Parathyroid adenoma (tissue), 2 donors: ENCODE data around the gene MYO3B.

Experiments
- H2AFZ ChIP-seq: fragments of 300-600 bp; sonication (generic); one replicate; pipeline ENCODE4 v1.7.0; 2017; ENCODE audit warnings: antibody characterized with exemption, mild to moderate bottlenecking
- H3K27ac ChIP-seq: fragments of 300-600 bp; sonication (generic); one replicate; pipeline ENCODE4 v1.7.0; 2017
- H3K27me3 ChIP-seq: fragments of 300-600 bp; sonication (generic); one replicate; pipeline ENCODE4 v1.7.0; 2017; ENCODE audit warnings: low read length; ENCODE audit not compliant: control insufficient read depth, insufficient read depth
- H3K36me3 ChIP-seq: fragments of 300-600 bp; sonication (generic); one replicate; pipeline ENCODE4 v1.7.0; 2017; ENCODE audit warnings: low read length; ENCODE audit not compliant: control insufficient read depth, insufficient read depth
- H3K4me1 ChIP-seq: fragments of 300-600 bp; sonication (generic); one replicate; pipeline ENCODE4 v1.7.0; 2017; ENCODE audit warnings: control low read depth
- H3K4me2 ChIP-seq: fragments of 300-600 bp; sonication (generic); one replicate; pipeline ENCODE4 v1.7.0; 2017; ENCODE audit warnings: low read length
- H3K4me3 ChIP-seq: fragments of 300-600 bp; sonication (generic); one replicate; pipeline ENCODE4 v1.7.0; 2017; ENCODE audit warnings: low read depth, low read length
- H3K79me2 ChIP-seq: fragments of 300-600 bp; sonication (generic); one replicate; pipeline ENCODE4 v1.7.0; 2017; ENCODE audit warnings: control low read depth
- H3K9ac ChIP-seq: fragments of 300-600 bp; sonication (generic); one replicate; pipeline ENCODE4 v1.7.0; 2017; ENCODE audit warnings: mild to moderate bottlenecking
- H3K9me3 ChIP-seq: fragments of 300-600 bp; sonication (generic); one replicate; pipeline ENCODE4 v1.7.0; 2017; ENCODE audit warnings: low read length; ENCODE audit not compliant: control insufficient read depth
- TF ChIP-seq, protein P1 (sequence below): fragments of 300-600 bp; sonication (generic); IDR thresholded peaks from one replicate; pipeline ENCODE4 v1.7.0; 2017; ENCODE audit warnings: antibody characterized with exemption, mild to moderate bottlenecking
- donor health status: primary hyperparathyroidism.

MYO3B gene

DNA sequence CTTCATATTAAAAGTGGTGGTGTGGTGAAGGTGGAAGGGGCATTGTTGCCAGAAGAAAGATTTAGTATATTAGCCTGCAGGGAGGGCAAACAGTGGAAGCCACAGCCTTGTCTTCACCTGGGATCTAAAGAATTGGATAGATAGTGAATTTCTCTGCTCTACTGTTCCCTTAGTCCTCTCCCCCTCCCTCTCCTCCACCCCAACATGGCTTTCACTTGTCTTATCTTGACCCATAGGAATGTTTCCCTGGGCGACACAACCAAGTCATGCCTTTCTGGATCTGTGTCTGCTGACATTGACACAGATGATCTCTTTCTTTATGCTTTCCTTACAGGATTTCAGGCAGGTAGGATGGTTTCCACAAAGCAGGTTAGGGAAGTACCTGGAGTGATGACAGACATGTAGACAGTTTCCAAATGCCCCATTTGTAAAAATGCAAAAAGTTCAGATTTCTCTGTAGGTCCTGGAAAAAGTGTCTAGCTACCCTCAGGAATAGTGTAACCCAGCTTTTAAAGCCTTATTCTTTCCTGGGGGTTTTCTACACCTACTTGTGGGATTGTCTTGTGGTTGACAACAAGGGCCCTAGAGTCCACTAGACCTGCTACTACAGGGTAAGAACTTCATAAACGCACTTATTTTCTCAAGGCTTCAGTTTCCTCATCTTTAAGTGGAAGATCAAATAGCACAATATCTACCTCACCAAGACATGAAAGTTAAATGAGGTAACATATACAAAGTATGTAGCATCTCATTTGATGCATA, 353.0 kb downstream of the MYO3B start:
- Histone ChIP-seq H3K36me3 (no peaks in the 10 kb centered on the region), H3K9me3 (no peaks in the 10 kb centered on the region), H3K27me3 (no peaks in the 10 kb centered on the region), H3K9ac (no peak overlapping the region), H3K79me2 (no peaks in the 10 kb centered on the region), H3K27ac (no peak overlapping the region), H3K4me1 (peaks cover 11% of the 10 kb centered on the region), H3K4me2 (peak overlapping the region; percentile 44), H3K4me3 (no peak overlapping the region), H2AFZ (peak overlapping the region; percentile 87)
- TF ChIP-seq, protein P1, sequence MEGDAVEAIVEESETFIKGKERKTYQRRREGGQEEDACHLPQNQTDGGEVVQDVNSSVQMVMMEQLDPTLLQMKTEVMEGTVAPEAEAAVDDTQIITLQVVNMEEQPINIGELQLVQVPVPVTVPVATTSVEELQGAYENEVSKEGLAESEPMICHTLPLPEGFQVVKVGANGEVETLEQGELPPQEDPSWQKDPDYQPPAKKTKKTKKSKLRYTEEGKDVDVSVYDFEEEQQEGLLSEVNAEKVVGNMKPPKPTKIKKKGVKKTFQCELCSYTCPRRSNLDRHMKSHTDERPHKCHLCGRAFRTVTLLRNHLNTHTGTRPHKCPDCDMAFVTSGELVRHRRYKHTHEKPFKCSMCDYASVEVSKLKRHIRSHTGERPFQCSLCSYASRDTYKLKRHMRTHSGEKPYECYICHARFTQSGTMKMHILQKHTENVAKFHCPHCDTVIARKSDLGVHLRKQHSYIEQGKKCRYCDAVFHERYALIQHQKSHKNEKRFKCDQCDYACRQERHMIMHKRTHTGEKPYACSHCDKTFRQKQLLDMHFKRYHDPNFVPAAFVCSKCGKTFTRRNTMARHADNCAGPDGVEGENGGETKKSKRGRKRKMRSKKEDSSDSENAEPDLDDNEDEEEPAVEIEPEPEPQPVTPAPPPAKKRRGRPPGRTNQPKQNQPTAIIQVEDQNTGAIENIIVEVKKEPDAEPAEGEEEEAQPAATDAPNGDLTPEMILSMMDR = no peak

DNA sequence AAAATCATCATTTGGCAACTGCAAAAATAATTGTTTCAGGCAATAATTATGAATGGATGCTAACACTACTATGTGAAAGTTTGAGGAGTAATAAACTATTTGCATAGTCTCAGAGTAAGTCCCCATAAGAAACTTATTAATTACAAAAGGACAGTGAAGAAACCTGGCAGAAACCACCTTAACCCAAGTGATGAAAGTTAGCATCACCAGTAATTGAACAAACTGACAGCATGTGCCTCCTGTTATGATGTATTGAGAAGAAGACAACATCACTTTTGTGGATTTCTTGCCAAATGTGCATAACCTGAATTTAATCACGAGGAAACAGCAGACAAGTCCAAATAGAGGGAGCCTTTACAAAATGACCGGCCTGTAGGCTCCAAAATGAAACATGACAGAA, 353.9 kb downstream of the MYO3B start:
- no peak overlapping the region for H3K27ac ChIP-seq
- H2AFZ ChIP-seq = no peak overlapping the region
- no peak overlapping the region for H3K9ac ChIP-seq
- peaks cover 11% of the 10 kb centered on the region for H3K4me1 ChIP-seq
- no peaks in the 10 kb centered on the region for H3K36me3 ChIP-seq
- H3K27me3 ChIP-seq = no peaks in the 10 kb centered on the region
- no peaks in the 10 kb centered on the region for H3K9me3 ChIP-seq
- H3K79me2 ChIP-seq = no peaks in the 10 kb centered on the region
- H3K4me3 ChIP-seq = no peak overlapping the region
- no peak overlapping the region for H3K4me2 ChIP-seq
- TF ChIP-seq, protein P1 = no peak

DNA sequence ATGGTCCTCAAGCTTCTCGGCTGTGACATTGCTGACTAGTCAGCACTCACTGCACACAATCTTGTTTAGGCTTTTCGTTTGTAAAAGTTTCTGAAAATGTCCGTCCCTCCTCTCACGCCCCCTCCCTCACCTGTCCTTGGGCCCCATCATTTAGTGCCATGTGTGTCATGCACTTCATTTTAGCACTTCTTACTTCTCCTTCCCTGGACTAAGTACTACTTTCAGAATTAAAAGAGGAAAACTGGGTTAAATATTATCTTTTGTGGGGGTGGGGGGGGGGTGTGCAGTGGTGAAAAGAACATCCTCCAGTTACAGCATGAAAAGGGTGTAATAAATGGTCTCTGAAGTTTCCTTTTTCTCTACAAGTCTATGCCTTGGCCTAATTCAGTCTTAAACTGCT, 355.2 kb downstream of the MYO3B start:
- TF ChIP-seq, protein P1 = no peak
- no peaks in the 10 kb centered on the region for H3K27me3 ChIP-seq
- no peak overlapping the region for H3K4me3 ChIP-seq
- no peak overlapping the region for H2AFZ ChIP-seq
- H3K9me3 ChIP-seq = no peaks in the 10 kb centered on the region
- no peaks in the 10 kb centered on the region for H3K36me3 ChIP-seq
- no peaks in the 10 kb centered on the region for H3K79me2 ChIP-seq
- H3K4me2 ChIP-seq = no peak overlapping the region
- H3K9ac ChIP-seq = no peak overlapping the region
- H3K27ac ChIP-seq = no peak overlapping the region
- peaks cover 11% of the 10 kb centered on the region for H3K4me1 ChIP-seq

DNA sequence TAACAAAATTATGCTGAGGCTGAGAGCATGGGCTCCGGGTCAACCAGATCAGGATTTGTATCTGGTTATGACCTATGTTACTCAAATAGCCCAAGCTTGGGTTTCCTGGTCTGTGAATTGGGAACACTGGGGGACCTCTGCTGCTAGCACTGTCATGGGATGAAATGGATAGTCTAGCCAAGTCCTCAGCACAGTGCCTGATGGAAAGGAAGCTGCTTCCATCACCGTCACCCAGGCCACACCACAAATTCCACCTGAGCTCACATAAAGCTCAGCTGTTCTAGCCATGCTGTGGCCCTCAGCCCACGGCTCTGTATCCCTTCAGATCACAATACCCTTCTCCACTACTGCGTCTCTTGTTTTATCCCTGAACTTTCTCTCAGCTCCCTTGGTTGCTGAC, 357.6 kb downstream of the MYO3B start:
- H3K36me3 ChIP-seq = no peaks in the 10 kb centered on the region
- H3K9ac ChIP-seq = no peak overlapping the region
- no peak overlapping the region for H3K27ac ChIP-seq
- H2AFZ ChIP-seq = no peak overlapping the region
- H3K4me1 ChIP-seq = peaks cover 4% of the 10 kb centered on the region
- TF ChIP-seq, protein P1 = no peak
- H3K27me3 ChIP-seq = no peaks in the 10 kb centered on the region
- H3K4me3 ChIP-seq = no peak overlapping the region
- H3K4me2 ChIP-seq = no peak overlapping the region
- no peaks in the 10 kb centered on the region for H3K9me3 ChIP-seq
- H3K79me2 ChIP-seq = no peaks in the 10 kb centered on the region

DNA sequence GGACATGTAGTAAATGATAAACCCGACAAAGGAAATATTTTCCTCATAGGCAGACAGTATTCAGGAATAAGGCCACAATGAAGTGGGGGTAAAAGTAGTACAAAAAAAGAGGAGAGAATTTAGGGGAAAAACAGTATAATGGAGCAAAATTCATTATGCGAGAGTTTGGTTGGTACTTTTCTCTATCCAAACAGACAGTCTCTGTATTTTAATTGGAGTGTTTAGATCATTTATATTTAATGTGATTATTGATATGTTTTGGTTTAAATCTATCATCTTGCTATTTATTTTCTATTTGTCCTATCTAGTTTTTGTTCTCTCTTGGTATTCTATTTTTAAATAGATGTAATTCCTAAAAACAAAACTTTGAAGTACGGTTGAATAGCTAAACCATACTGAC, 366.9 kb downstream of the MYO3B start:
- H3K9me3 ChIP-seq = no peaks in the 10 kb centered on the region
- H3K4me3 ChIP-seq = no peak overlapping the region
- no peak overlapping the region for H3K27ac ChIP-seq
- H3K4me1 ChIP-seq = no peaks in the 10 kb centered on the region
- H3K9ac ChIP-seq = no peak overlapping the region
- no peaks in the 10 kb centered on the region for H3K79me2 ChIP-seq
- TF ChIP-seq, protein P1 = no peak
- H3K4me2 ChIP-seq = no peak overlapping the region
- H3K36me3 ChIP-seq = no peaks in the 10 kb centered on the region
- H3K27me3 ChIP-seq = no peaks in the 10 kb centered on the region
- H2AFZ ChIP-seq = no peak overlapping the region
